ENCODE data around the gene RBFOX2.
"Not testable (repeated sequence)": the region's sequence is repeated elsewhere in the genome, so short reads cannot be mapped to it uniquely, and the experiment has no call there.

Gene RBFOX2

DNA sequence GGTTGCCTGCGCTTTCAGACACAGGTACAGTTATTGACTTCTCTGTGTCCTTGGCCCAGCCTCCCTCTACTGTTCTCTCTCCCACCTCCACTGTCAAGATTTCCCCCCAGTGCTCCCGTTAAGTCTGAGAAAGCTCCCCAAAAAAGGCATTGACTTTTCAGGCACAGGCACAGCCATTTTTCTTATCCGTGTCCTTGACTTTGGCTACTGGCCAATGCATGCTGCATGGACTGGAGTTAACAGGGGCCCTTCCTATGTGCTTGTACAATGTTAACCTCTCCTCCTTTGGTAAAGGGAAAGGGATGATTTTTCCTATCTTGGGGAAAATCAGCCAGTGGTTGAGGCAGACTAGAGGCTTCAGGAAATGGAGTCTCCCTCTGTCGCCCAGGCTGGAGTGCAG, 306.7 kb downstream of the RBFOX2 start:
- in situ Hi-C loops (cut with HindIII; ENCODE audit: low sequenced_read_pairs): no loop called here

DNA sequence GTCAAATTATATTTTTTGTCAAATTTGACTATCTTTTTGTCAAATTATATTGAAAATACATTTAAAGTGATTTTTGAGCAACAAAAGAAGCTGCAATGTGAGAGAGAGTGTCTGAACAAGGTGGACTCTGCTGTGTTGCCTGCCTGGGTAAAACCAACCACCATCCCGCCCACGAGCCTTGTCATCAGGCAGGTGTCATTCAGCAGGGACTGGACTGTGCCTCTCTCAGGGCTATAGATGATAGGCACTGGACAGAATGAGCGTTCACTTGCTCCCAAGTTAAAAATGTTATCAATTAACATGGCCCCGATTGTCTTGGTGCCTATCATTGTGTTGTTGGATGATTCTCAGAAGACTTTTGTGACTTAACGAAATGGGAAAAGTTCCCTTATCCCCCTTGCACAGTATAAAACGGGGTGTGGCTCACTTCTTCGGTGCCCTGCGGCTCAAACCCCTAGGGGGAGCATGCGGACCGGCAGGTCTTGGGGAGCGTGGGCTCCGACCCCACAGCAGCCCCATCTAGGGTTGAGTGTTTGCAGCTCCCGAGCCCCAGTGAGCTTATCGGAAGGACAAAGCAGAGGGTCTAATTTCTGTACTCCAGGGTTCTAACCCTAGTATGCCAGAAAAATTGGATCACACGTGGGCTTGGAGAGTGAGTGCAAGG, 309.3 kb downstream of the RBFOX2 start:
- in situ Hi-C loops (cut with HindIII; ENCODE audit: low sequenced_read_pairs): no loop called here

DNA sequence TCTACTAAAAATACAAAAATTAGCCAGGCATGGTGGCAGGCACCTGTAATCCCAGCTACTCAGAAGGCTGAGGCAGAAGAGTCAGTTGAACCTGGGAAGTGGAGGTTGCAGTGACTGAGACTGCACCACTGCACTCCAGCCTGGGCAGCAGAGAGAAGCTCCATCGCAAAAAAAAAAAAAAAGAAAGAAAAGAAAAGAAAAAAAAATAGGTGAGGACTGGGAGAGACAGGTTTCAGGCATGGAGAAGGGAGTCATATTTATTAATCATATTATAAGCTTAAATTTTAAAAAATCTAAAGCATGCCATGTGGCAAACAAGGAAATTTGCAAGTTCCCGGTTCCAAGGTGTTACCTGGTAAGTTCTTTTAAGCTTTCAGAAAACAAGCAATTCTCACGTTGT, 311.1 kb downstream of the RBFOX2 start, which contains the start of gene APOL5:
TSS of gene APOL5 (plus strand) at position 301 of the 400 bp plus-strand sequence. CDS start at position 301, 0 bp downstream.
- in situ Hi-C loops (cut with HindIII; ENCODE audit: low sequenced_read_pairs): no loop called here

DNA sequence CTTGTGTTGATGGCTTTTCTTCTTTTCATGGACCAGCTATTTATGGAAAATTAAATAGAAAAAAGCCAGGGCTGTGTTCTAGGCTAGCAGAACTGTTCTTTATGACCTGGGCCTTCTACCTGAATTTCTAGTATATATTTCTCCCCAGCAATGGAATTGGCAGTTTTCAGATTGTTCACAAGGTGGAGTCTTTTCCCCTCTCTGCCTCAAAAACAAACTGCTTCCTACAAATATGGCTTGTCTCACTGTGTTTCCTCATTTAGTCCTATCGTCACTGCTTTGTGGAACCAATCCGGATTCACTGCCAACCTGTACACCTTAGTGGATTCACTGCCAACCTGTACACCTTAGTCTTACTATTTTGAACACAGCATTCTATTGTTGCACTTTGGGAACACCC, 316.0 kb downstream of the RBFOX2 start:
- in situ Hi-C loops (cut with HindIII; ENCODE audit: low sequenced_read_pairs): no loop called here

DNA sequence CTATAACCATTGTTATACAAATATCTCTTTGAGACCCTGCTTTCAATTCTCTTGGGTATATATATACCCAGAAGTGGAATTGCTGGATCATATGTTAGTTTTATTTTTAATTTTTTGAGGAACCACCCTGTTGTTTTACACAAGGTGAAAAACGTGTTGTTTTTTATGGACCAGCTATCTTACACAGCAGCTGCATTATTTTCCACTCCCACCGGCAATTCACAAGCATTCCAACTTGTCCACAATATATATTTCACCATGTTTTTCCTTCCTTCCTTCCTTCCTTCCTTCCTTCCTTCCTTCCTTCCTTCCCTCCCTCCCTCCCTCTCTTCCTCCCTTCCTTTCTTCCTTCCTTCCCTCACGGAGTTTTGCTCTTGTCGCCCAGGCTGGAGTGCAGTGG, 317.3 kb downstream of the RBFOX2 start:
- in situ Hi-C loops (cut with HindIII; ENCODE audit: low sequenced_read_pairs): no loop called here

DNA sequence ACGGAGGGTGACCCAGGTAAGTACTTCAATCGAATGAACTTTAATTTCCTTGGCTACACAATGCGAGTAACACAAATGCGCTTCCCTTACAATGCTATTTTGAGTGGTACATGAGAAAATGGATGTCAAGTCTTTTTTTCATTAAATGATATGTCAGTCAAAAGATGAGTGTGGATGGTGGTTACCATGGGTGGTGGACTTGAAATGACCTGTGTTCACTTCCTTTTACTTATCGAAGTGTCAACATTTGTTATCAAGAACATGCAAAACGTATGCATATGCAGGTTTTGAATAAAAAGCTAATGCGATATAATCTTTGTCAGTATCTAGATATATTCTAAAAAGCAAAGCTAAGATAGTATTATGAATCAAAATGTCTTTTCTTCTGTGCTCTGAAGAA, 319.7 kb downstream of the RBFOX2 start:
- in situ Hi-C loops (cut with HindIII; ENCODE audit: low sequenced_read_pairs): no loop called here

DNA sequence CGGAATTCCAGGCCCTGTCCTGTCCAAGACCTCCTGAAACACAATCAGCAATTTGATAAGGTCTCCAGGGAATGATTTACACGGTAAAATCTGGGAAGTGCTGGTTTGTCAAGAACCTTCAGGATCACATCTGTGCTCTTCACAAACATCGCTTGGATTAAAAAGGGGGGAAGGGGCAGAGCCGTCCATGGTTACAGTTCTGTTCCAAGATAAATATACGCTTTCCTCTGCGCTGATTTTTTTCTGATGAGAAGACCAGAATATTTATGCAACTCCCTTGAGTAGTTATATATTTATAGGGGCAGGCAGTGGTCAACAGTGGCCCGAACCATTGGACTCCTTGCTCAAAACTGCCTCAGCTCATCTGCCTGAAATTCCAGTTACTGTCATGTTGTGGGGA, 320.2 kb downstream of the RBFOX2 start:
- in situ Hi-C loops (cut with HindIII; ENCODE audit: low sequenced_read_pairs): no loop called here

DNA sequence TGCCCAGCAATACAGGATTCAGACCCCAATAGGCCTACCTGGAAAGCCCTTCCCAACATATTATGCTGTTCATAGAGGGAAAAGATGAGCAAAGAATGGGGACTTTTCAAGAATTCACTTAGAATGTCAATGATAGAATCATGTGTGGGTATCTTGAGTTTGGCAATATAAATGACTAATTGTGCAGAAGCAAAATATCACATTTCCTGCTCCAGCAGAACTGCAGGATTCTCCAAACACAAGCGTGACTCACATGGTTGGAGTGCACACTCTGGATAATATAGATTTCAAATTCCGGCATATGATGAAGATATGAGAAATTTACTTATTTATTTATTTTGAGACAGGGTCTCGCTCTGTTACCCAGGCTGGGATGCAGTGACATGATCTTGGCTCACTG, 323.5 kb downstream of the RBFOX2 start:
- in situ Hi-C loops (cut with HindIII; ENCODE audit: low sequenced_read_pairs): no loop called here

DNA sequence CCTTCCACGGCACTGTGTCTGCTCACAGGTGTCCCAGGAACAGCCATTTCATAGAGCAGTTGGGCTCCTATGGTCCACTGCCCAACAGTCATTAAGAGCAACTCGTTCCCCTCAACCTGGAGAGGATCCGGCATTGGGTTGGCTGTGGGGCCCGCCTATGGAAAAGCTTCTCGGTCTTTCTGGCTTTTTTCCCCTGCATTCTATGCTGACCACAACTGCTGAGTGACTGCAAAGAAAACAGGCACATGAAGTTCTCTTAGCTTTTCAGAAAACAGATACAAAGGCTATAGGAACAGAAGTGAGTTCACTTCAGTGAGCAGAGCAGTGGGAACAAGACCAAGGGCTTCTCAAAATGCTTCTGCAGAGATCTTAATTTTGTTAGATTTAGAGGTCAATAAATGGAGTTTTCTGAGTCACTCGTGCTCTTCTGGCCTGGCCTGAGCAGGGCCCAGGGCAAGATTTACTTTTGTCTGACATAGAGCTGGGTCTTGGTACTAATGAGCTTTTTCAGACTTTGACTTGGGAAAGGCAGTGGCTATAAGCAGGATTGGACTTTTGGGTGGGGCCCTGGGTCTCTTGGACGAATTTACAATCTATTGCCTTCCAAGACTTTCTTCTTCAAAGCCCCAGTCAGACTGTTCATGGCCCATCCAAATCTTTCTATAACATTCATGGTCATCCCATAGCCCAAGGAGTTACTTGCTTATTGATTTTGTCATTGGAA, 324.6 kb downstream of the RBFOX2 start:
- in situ Hi-C loops (cut with HindIII; ENCODE audit: low sequenced_read_pairs): no loop called here

DNA sequence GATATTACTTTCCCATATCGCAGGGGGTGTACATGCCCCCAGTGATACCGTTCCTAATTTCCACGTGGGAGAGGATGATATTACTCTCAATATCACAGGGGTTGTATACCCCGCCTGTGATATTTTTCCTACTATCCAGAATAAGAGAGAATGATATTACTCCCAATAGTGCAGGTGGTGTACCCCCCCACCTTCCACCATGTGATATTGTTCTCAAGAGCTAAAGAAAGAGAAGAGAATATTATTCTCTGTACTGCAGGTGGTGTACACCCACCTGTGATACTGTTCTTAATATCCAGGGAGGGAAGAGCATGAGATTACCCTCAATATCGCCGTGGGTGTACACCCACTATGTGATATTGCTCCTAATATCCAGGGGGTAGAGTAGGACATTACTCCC, 328.8 kb downstream of the RBFOX2 start:
- in situ Hi-C loops (cut with HindIII; ENCODE audit: low sequenced_read_pairs): not testable (repeated sequence)

DNA sequence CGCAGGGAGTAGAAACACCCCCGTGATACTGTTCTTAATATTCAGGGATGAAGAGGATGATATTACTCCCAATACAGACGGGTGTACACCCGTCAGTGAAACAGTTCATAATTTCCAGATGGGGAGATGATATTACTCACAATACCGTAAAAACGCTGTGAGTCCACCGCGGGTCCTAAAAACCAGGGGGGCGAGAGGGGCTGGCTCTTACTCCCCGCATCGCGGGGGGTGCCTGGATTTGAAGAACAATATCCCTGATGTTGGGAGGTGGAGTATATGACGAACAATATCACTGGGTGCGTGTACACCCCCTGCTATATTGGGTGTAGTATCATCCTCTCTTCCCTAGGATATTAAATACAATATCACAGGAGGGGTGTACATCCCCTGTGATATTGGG, 331.5 kb downstream of the RBFOX2 start:
- in situ Hi-C loops (cut with HindIII; ENCODE audit: low sequenced_read_pairs): no loop called here

DNA sequence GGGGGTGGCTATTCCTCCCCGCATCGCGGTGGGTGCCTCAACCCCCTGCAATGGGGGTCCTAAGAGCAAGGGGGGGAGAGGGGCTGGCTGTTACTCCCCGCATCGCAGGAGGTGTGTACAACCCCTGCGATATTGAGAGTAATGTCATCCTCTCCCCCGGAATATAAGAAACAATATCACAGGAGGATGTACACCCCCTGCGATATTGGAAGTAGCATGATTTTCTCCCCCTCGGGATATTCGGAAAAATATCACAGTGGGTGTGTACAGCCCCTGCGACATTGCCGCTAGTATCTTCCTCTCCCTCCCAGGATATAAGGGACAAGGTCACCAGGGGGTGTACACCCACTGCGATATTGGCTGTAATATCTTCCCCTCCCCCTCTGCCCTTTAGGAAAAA, 333.4 kb downstream of the RBFOX2 start:
- in situ Hi-C loops (cut with HindIII; ENCODE audit: low sequenced_read_pairs): no loop called here

DNA sequence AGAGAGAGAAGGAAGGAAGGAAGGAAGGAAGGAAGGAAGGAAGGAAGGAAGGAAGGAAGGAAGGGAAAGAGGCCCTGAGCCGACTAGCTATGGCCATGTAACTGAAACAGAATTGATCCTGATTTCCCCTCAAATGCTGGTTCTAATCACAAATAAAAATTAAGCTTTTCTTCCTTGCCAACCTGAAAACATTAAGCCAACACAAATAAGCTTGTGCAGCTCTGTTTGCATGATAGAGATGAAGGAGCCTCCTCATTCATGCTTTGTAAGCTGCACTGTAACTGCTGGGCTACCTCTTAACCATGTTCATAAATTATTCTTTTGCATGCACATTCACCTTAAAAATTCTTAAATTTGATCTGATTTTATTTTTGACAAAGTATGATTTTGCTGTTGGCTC, 338.6 kb downstream of the RBFOX2 start:
- in situ Hi-C loops (cut with HindIII; ENCODE audit: low sequenced_read_pairs): no loop called here

DNA sequence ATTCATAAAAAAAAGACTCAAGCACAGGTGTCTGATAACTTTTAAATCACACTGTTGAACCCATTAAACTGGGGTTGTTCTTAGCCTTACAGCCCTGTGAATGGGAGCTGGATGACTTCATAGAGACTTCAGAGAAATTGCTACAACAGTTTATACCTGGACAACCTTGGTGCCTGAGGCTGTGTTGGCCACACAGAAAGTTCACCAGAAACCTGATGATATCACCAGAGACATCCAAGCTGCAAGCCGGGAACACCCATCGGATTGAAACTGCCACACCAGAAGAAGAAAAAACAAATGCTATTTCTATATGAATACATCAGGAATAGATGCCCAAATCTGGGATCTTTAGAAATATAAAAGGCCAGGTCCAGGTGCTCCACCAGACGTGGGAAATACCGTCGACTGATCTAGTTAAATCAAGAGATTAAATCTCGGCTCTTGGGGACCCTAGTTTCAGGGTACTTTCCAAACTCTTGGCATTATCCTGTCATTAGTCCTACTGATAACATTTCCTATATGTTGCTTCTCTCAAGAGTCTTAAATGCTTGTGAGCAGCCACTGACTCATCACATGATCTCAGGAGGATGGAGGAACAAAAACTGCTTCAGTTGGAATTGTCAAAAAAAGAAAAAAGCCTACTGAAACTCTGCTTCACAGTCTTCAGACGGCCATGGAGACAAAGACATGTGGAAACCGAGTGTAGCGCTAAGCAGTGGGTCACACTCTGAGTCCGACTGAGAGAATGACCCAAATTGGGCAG, 339.5 kb downstream of the RBFOX2 start:
- in situ Hi-C loops (cut with HindIII; ENCODE audit: low sequenced_read_pairs): no loop called here

Measured in DLD1 (cell line).